IMR-90 (cell line): Measurements from ENCODE around the gene STRN4. TPM values are rescaled to one million over a fixed set of nuclear protein-coding genes. Genes with fewer than 3 reads are reported as not detected.
A peak's percentile ranks its signal among the peaks of the same experiment; 100 is the strongest.

Source experiments
- ATAC-seq: fragments of 200-7000 bp; cut with Tn5 transposase; 2 replicates; pipeline ENCODE4 v1.9.1; 2020; ENCODE audit warnings: low read depth, mild to moderate bottlenecking, moderate library complexity
- BruUV-seq: library from RNA; stranded (reverse); fragments of 400-500 nt; replicated peaks from 2 replicates; lab custom pipeline; 2021; lab: Mats Ljungman, UMichigan
- CTCF ChIA-PET: fragments of 300-600 bp; formaldehyde crosslinking; extraction: SDS; loops from one replicate; lab custom pipeline; 2021; ENCODE audit warnings: antibody characterized with exemption; lab: Yijun Ruan, JAX
- POLR2A ChIA-PET: fragments of 300-600 bp; sonication (Branson Sonifier 250); formaldehyde crosslinking; loops from one replicate; lab custom pipeline; 2022; ENCODE audit warnings: antibody characterized with exemption; ENCODE audit not compliant: unreplicated experiment; lab: Charles Lee
- DNase-seq: peaks from one replicate; pipeline ENCODE4 v3.0.0; 2013
- H2AFZ ChIP-seq: replicated peaks from 2 replicates; pipeline ENCODE3; 2013; ENCODE audit warnings: low read length, mild to moderate bottlenecking; ENCODE audit not compliant: poor library complexity
- H2AK5ac ChIP-seq: 2 replicates; pipeline ENCODE4 v1.6.1; 2013; ENCODE audit warnings: low read depth, low read length, inconsistent platforms
- H2AK9ac ChIP-seq: replicated peaks from 2 replicates; pipeline ENCODE3; 2013; ENCODE audit warnings: mild to moderate bottlenecking, low read depth, low read length, moderate library complexity; ENCODE audit not compliant: poor library complexity
- H2BK120ac ChIP-seq: 2 replicates; pipeline ENCODE4 v1.6.1; 2013; ENCODE audit warnings: low read depth, low read length, inconsistent platforms
- H2BK15ac ChIP-seq: 3 replicates; pipeline ENCODE4 v1.6.1; 2013; ENCODE audit warnings: low read depth, low read length, inconsistent platforms
- H2BK20ac ChIP-seq: 2 replicates; pipeline ENCODE4 v1.6.1; 2013; ENCODE audit warnings: low read depth, mild to moderate bottlenecking, inconsistent platforms, low read length, moderate library complexity
- H2BK5ac ChIP-seq: 2 replicates; pipeline ENCODE4 v1.6.1; 2013; ENCODE audit warnings: mild to moderate bottlenecking, low read depth, low read length, inconsistent platforms; ENCODE audit not compliant: poor library complexity, severe bottlenecking
- H3K14ac ChIP-seq: replicated peaks from 2 replicates; pipeline ENCODE4 v1.6.1; 2013; ENCODE audit warnings: low read depth, low read length, inconsistent platforms
- H3K18ac ChIP-seq: 2 replicates; pipeline ENCODE4 v1.6.1; 2013; ENCODE audit warnings: low read depth, low read length, control low read depth
- H3K23ac ChIP-seq: 2 replicates; pipeline ENCODE4 v1.6.1; 2013; ENCODE audit warnings: low read depth, low read length, inconsistent platforms
- H3K27ac ChIP-seq: 2 replicates; pipeline ENCODE4 v1.5.1; 2013; ENCODE audit warnings: mild to moderate bottlenecking, control low read depth, low read length; ENCODE audit not compliant: insufficient read depth
- H3K27me3 ChIP-seq: 2 replicates; pipeline ENCODE4 v1.6.1; 2013; ENCODE audit warnings: low read length; ENCODE audit not compliant: control insufficient read depth, insufficient read depth
- H3K36me3 ChIP-seq: 2 replicates; pipeline ENCODE4 v1.6.1; 2013; ENCODE audit warnings: low read length, mixed read lengths; ENCODE audit not compliant: control insufficient read depth, insufficient read depth
- H3K4ac ChIP-seq: 2 replicates; pipeline ENCODE4 v1.6.1; 2013; ENCODE audit warnings: low read depth, low read length, inconsistent platforms
- H3K4me1 ChIP-seq: 2 replicates; pipeline ENCODE4 v1.6.1; 2013; ENCODE audit warnings: low read length, mixed read lengths; ENCODE audit not compliant: control insufficient read depth, insufficient read depth
- H3K4me2 ChIP-seq: 2 replicates; pipeline ENCODE4 v1.6.1; 2013; ENCODE audit warnings: low read depth, mild to moderate bottlenecking, control low read depth, low read length, moderate library complexity
- H3K4me3 ChIP-seq: 2 replicates; pipeline ENCODE4 v1.5.1; 2013; ENCODE audit warnings: low read depth, mild to moderate bottlenecking, control low read depth, low read length, moderate library complexity; ENCODE audit not compliant: insufficient read depth
- H3K56ac ChIP-seq: 2 replicates; pipeline ENCODE4 v1.6.1; 2013; ENCODE audit warnings: low read length, inconsistent platforms; ENCODE audit not compliant: insufficient read depth; ENCODE audit errors: extremely low read depth
- H3K79me1 ChIP-seq, 2 experiments: 2 replicates each; pipeline ENCODE4 v1.6.1; 2013; ENCODE audit warnings: low read length in 2 of 2, inconsistent platforms in 1 of 2, low read depth in 1 of 2
- H3K9ac ChIP-seq: 2 replicates; pipeline ENCODE4 v1.6.1; 2013; ENCODE audit warnings: low read depth, low read length, control low read depth
- H3K9me1 ChIP-seq: 2 replicates; pipeline ENCODE4 v1.6.1; 2013; ENCODE audit warnings: low read length, inconsistent platforms; ENCODE audit not compliant: insufficient read depth
- H3K9me3 ChIP-seq: 2 replicates; pipeline ENCODE4 v1.6.1; 2013; ENCODE audit warnings: low read length; ENCODE audit not compliant: control insufficient read depth, insufficient read depth
- H4K20me1 ChIP-seq: 2 replicates; pipeline ENCODE4 v1.6.1; 2013; ENCODE audit warnings: low read length, inconsistent platforms; ENCODE audit not compliant: insufficient read depth
- H4K5ac ChIP-seq: 2 replicates; pipeline ENCODE4 v1.6.1; 2013; ENCODE audit warnings: mild to moderate bottlenecking, low read depth, low read length, control low read depth
- H4K8ac ChIP-seq, 2 experiments: 2 replicates each; pipeline ENCODE4 v1.6.1; 2013; ENCODE audit warnings: low read depth in 2 of 2, low read length in 2 of 2, control low read depth in 1 of 2, inconsistent platforms in 1 of 2
- H4K91ac ChIP-seq: 2 replicates; pipeline ENCODE4 v1.6.1; 2013; ENCODE audit warnings: low read depth, low read length, inconsistent platforms; ENCODE audit not compliant: insufficient read depth
- RFX5 ChIP-seq: IDR thresholded peaks from 2 replicates; pipeline ENCODE4 v1.8.0; 2012; ENCODE audit warnings: low read depth, mild to moderate bottlenecking, low read length, moderate library complexity
- WGBS, 2 experiments: methylation state at CpG; one replicate each; pipeline versions ENCODE4 v1.1.5 to v1.1.7; 2013; ENCODE audit warnings: missing lambda C conversion rate in 2 of 2; ENCODE audit not compliant: insufficient read length in 1 of 2; ENCODE audit errors: extremely low coverage in 2 of 2; 5-methylcytosine and 5-hydroxymethylcytosine counted together
- dilution Hi-C: fragments of 300-500 bp; cut with HindIII; formaldehyde crosslinking; loops from one replicate; pipeline ENCODE4 v1.14.3; 2018; ENCODE audit warnings: low sequenced_read_pairs; ENCODE audit not compliant: unreplicated experiment
- in situ Hi-C: fragments of 300-500 bp; cut with MboI; formaldehyde crosslinking; loops from 3 replicates; pipeline ENCODE4 v1.14.3; 2019; ENCODE audit warnings: low sequenced_read_pairs, inconsistent platforms, mixed read lengths
- intact Hi-C: fragments of 100-400 bp; cut with micrococcal nuclease; formaldehyde crosslinking; loops from 2 replicates; pipeline ENCODE4 v1.10.0; 2022
- polyA plus RNA-seq, 3 experiments: library from polyadenylated mRNA; depleted of rRNA; stranded (reverse); fragments of >200 nt; gene quantifications; 2 replicates each; pipeline ENCODE4 v1.2.3, GENCODE V29; 2012; ENCODE audit warnings: low replicate concordance in 1 of 3
- total RNA-seq: library from RNA; depleted of rRNA; stranded (reverse); fragments of >200 nt; gene quantifications from 2 replicates; pipeline ENCODE4 v1.2.3, GENCODE V29; 2012

STRN4 gene
- total and polyA plus RNA-seq, 2 of the 4 experiments (the other 2 are of a cell fraction): 36.7 to 112 TPM

DNA sequence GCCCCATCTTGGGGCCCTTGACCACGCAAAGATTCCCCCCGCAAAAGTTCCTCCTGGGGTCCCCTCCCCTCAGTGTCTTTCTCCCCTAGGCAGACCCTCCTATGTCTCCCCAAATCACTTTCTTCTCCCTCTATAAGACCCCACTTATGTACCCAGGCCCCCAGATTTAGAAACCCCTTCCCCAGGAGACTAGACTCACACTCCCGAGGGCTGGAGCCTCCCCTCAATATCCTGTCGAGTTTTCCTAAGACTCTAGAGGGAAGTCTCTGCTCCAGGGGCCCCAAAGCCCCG is 40.7 kb upstream of the STRN4 start:
- POLR2A ChIA-PET: interaction anchor here (1.2 kb wide), 1 partner anchor 445 kb away, joined by 4 read pairs; no protein-coding TSS in a partner anchor

More for the DNA sequence above, 40.7 kb upstream of the STRN4 start:
- Histone ChIP-seq H3K36me3 (peaks cover 32% of the 10 kb centered on the region), H2AFZ (peak overlapping the region; percentile 81), H3K9ac (peak overlapping the region; percentile 99), H2BK5ac (peak overlapping the region; percentile 73), H3K27me3 (no peaks in the 10 kb centered on the region), H3K27ac (peak overlapping the region; percentile 84), H4K5ac (peak overlapping the region; percentile 66), H3K9me1 (peaks cover 9% of the 10 kb centered on the region), H3K23ac (peak overlapping the region; percentile 96; the same call in 1 of the 2 replicates), H3K4me3 (peak overlapping the region; percentile 97), H2BK20ac (no peak overlapping the region), H4K91ac (peak overlapping the region; percentile 73), H3K9me3 (no peaks in the 10 kb centered on the region), H2AK5ac (peak overlapping the region; percentile 36), H2AK9ac (peak overlapping the region; percentile 100), H3K4ac (peak overlapping the region; percentile 87), H3K14ac (peak overlapping the region; percentile 90), H3K4me1 (peaks cover 12% of the 10 kb centered on the region), H3K4me2 (peak overlapping the region; percentile 82; the same call in 1 of the 2 replicates), H2BK15ac (0 out of 3 replicates have a peak overlapping the region, but pooled peaks have one; percentile 1), H2BK120ac (peak overlapping the region; percentile 66; the same call in 1 of the 2 replicates), H4K8ac (peak overlapping the region; percentile 4 to 89; a peak in 3 of 4 replicates), H3K79me1 (peaks cover 13 to 52% of the 10 kb centered on the region in 2 experiments; a peak in 3 of 4 replicates), H3K18ac (peak overlapping the region; percentile 76), H3K56ac (peak overlapping the region; percentile 98), H4K20me1 (peaks cover 52% of the 10 kb centered on the region)
- no peak for TF ChIP-seq RFX5
- intact Hi-C loops (no loop called here), dilution Hi-C loops (no loop called here), in situ Hi-C loops (loop anchor here (10.0 kb wide), 1 partner anchor 58 kb away; no protein-coding TSS in a partner anchor)
- ATAC-seq (no peak), DNase-seq (no peak)
- no TSS peak for BruUV-seq
- 0% methylated on average over 3 of the region's 5 CpGs; no CpG with 5 or more reads in 1 of the 2 experiments for WGBS, 2 experiments
- CTCF ChIA-PET: interaction anchor here (0.6 to 1.4 kb wide), 3 partner anchors 12 to 54 kb away, joined by 3 to 6 read pairs (median 4); no protein-coding TSS in a partner anchor
